Measurements from ENCODE around the gene NOP14.

The NOP14 gene

DNA sequence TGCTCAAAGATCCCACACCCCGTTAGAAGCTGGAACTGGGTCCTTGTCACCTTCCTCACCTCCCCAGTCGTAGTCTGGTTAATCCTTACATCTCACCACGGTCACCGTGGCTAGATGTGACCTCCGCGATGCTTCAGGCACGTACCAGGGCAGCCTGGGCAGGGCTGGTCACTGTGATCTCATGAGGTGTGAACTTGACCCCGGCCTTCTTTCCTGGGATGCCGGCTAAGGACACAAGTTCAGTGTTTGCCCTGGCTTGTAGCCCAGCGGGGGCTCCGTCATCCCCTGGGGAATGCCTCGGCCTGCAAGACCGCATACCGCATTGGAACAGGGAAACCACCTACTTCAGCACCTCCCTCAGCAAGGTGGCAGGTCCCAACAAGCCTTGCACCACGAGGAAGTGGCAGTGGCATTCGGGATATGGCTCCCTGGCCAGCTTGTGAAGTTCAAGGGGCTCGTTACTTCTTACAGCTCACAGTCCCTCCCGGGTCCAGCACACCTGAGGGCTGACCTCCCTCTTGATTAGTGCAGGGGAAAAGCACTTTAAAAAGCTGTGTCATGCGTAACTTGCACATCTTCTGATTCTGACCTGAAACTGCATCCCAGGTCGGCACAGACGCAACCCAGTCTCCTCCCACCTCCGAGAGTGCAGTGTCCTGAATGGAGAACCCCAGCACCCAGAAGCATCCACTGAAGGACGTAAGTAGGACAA lies 25.9 kb downstream of the NOP14 start (continued):
- no peak for TF ChIP-seq ZNF292 (tag by site-specific recombination; IDR thresholded peaks at IDR 0.05; ENCODE audit: borderline replicate concordance, low read depth)
- TF ChIP-seq ZNF677 (tag by site-specific recombination; IDR thresholded peaks at IDR 0.05) = no peak
- no peak for TF ChIP-seq MYNN (tag by site-specific recombination; IDR thresholded peaks at IDR 0.05; ENCODE audit: borderline replicate concordance)
- TF ChIP-seq ZNF146 (tag by site-specific recombination; IDR thresholded peaks at IDR 0.05) = no peak
- TF ChIP-seq OSR2 (tag by site-specific recombination; IDR thresholded peaks at IDR 0.05) = peak; percentile 46; the same call in 1 of the 2 replicates
- TF ChIP-seq, protein P1, sequence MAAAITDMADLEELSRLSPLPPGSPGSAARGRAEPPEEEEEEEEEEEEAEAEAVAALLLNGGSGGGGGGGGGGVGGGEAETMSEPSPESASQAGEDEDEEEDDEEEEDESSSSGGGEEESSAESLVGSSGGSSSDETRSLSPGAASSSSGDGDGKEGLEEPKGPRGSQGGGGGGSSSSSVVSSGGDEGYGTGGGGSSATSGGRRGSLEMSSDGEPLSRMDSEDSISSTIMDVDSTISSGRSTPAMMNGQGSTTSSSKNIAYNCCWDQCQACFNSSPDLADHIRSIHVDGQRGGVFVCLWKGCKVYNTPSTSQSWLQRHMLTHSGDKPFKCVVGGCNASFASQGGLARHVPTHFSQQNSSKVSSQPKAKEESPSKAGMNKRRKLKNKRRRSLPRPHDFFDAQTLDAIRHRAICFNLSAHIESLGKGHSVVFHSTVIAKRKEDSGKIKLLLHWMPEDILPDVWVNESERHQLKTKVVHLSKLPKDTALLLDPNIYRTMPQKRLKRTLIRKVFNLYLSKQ (tag by site-specific recombination; IDR thresholded peaks at IDR 0.05; ENCODE audit: borderline replicate concordance) = no peak
- TF ChIP-seq, protein P2, sequence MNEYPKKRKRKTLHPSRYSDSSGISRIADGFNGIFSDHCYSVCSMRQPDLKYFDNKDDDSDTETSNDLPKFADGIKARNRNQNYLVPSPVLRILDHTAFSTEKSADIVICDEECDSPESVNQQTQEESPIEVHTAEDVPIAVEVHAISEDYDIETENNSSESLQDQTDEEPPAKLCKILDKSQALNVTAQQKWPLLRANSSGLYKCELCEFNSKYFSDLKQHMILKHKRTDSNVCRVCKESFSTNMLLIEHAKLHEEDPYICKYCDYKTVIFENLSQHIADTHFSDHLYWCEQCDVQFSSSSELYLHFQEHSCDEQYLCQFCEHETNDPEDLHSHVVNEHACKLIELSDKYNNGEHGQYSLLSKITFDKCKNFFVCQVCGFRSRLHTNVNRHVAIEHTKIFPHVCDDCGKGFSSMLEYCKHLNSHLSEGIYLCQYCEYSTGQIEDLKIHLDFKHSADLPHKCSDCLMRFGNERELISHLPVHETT (tag by site-specific recombination; IDR thresholded peaks at IDR 0.05) = no peak
- no peak for TF ChIP-seq ZNF544 (tag by site-specific recombination; IDR thresholded peaks at IDR 0.05)
- no peak for TF ChIP-seq SCRT1 (tag by site-specific recombination; IDR thresholded peaks at IDR 0.05; ENCODE audit: borderline replicate concordance)
- TF ChIP-seq ZNF658 (tag by site-specific recombination; IDR thresholded peaks at IDR 0.05) = no peak
- no peak for TF ChIP-seq ZNF394 (tag by site-specific recombination; IDR thresholded peaks at IDR 0.05; ENCODE audit: borderline replicate concordance)
- TF ChIP-seq ZNF624 (tag by site-specific recombination; IDR thresholded peaks at IDR 0.05) = no peak
- TF ChIP-seq ZNF223 (tag by site-specific recombination; IDR thresholded peaks at IDR 0.05) = no peak
- no peak for TF ChIP-seq ZNF324 (tag by site-specific recombination; IDR thresholded peaks at IDR 0.05)
- TF ChIP-seq ZNF211 (tag by site-specific recombination; IDR thresholded peaks at IDR 0.05; ENCODE audit: low read depth) = no peak
- TF ChIP-seq, protein P3, sequence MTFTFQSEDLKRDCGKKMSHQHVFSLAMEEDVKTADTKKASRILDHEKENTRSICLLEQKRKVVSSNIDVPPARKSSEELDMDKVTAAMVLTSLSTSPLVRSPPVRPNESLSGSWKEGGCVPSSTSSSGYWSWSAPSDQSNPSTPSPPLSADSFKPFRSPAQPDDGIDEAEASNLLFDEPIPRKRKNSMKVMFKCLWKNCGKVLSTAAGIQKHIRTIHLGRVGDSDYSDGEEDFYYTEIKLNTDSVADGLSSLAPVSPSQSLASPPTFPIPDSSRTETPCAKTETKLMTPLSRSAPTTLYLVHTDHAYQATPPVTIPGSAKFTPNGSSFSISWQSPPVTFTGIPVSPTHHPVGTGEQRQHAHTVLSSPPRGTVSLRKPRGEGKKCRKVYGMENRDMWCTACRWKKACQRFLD (tag by site-specific recombination; IDR thresholded peaks at IDR 0.05) = no peak
- TF ChIP-seq ZBTB48 (tag by site-specific recombination; IDR thresholded peaks at IDR 0.05) = no peak
- TF ChIP-seq SP3 (tag by site-specific recombination; IDR thresholded peaks at IDR 0.05) = no peak
- no peak for TF ChIP-seq ZNF571 (tag by site-specific recombination; IDR thresholded peaks at IDR 0.05)
- no peak for TF ChIP-seq ZNF140 (tag by site-specific recombination; IDR thresholded peaks at IDR 0.05)
- no peak for TF ChIP-seq ZNF175 (tag by site-specific recombination; IDR thresholded peaks at IDR 0.05)
- no peak for TF ChIP-seq ZNF830 (tag by site-specific recombination; IDR thresholded peaks at IDR 0.05; ENCODE audit: low read depth)
- peak; percentile 50; the same call in 1 of the 2 replicates for TF ChIP-seq ZIC2 (tag by site-specific recombination; IDR thresholded peaks at IDR 0.05)

DNA sequence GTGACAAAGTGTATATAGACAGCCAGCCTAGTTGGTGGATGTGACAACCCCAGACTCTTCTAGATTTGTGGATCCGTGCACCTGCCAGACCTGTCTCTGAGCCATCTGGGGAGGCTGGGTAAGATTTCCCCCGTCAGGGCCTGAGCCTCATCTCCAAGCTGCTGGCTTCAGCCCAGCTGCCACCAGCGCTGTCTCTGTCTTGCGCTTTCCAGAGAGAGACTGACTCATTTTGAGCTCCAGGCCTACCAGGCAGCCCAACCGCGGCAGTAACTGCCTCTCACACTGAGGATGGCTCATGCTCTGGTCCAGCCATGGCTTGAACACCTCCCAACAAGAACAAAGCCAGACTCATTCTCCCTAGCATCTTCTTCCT lies 26.4 kb downstream of the NOP14 start:
- H3K9me3 ChIP-seq (ENCODE audit: control insufficient read depth, insufficient read depth, low read depth, low read length) = no peaks in the 10 kb centered on the region
- H3K36me3 ChIP-seq (ENCODE audit: control insufficient read depth in 2 of 2, insufficient read depth in 1 of 2, low read length in 2 of 2) = peaks cover 6 to 71% of the 10 kb centered on the region in 2 experiments; a peak in 2 of 3 replicates
- ChIA-PET POLR2A (no interaction called here), CTCF (interaction anchor here (0.6 to 1.6 kb wide), 3 partner anchors 12 to 107 kb away, joined by 3 read pairs; no protein-coding TSS in a partner anchor)
- H3K4me1 ChIP-seq (ENCODE audit: control insufficient read depth, insufficient read depth, low read length) = no peaks in the 10 kb centered on the region; the same call in 1 of the 2 replicates
- no peak overlapping the region for H3K27ac ChIP-seq (ENCODE audit: extremely low read depth, low read depth, low read length)
- no peak overlapping the region for H3K4me3 ChIP-seq (ENCODE audit: low read depth, low read length)
- TF ChIP-seq ZNF16 (tag by site-specific recombination; IDR thresholded peaks at IDR 0.05; ENCODE audit: low read depth) (no peak), ZEB2 (tag by site-specific recombination; IDR thresholded peaks at IDR 0.05) (peak; percentile 40; the same call in 1 of the 2 replicates), ZFP37 (tag by site-specific recombination; IDR thresholded peaks at IDR 0.05) (peak; percentile 19; the same call in 1 of the 2 replicates)
- TF ChIP-seq, protein P4, sequence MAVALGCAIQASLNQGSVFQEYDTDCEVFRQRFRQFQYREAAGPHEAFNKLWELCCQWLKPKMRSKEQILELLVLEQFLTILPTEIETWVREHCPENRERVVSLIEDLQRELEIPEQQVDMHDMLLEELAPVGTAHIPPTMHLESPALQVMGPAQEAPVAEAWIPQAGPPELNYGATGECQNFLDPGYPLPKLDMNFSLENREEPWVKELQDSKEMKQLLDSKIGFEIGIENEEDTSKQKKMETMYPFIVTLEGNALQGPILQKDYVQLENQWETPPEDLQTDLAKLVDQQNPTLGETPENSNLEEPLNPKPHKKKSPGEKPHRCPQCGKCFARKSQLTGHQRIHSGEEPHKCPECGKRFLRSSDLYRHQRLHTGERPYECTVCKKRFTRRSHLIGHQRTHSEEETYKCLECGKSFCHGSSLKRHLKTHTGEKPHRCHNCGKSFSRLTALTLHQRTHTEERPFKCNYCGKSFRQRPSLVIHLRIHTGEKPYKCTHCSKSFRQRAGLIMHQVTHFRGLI (tag by site-specific recombination; IDR thresholded peaks at IDR 0.05) = peak; percentile 97

Measured in HEK293 (cell line).